Activated CD8-positive, alpha-beta memory T cell treated with anti-CD3 and anti-CD28 coated beads, Interleukin-2, amount 10 ng/mL, durations not matched to agents 7 days and 5 days (primary cell): Measurements from ENCODE around the gene PNISR. TPM values are rescaled to one million over a fixed set of nuclear protein-coding genes. Genes with fewer than 3 reads are reported as not detected.
"Not testable (repeated sequence)": the region's sequence is repeated elsewhere in the genome, so short reads cannot be mapped to it uniquely, and the experiment has no call there.

Experiments
- ATAC-seq: fragments of 150-1000 bp; cut with Tn5 transposase; one replicate; pipeline ENCODE4 v1.10.0; 2021; ENCODE audit warnings: moderate library complexity
- CTCF ChIA-PET: fragments of 350-600 bp; sonication (Branson Sonifier 250); formaldehyde crosslinking; loops from one replicate; lab custom pipeline; 2021; ENCODE audit warnings: antibody characterized with exemption; lab: Charles Lee
- DNase-seq: peaks from one replicate; pipeline ENCODE4 v3.0.0-alpha.2; 2020
- H3K27ac Mint-ChIP-seq: one replicate; pipeline ENCODE4 v1.8.0; 2021; ENCODE audit warnings: mild to moderate bottlenecking, mixed read lengths
- H3K27me3 Mint-ChIP-seq: one replicate; pipeline ENCODE4 v1.8.0; 2021; ENCODE audit warnings: mixed read lengths
- H3K36me3 Mint-ChIP-seq: one replicate; pipeline ENCODE4 v1.8.0; 2021; ENCODE audit warnings: mild to moderate bottlenecking, mixed read lengths
- H3K4me1 Mint-ChIP-seq: one replicate; pipeline ENCODE4 v1.8.0; 2021; ENCODE audit warnings: mixed read lengths
- H3K4me3 Mint-ChIP-seq: one replicate; pipeline ENCODE4 v1.8.0; 2021; ENCODE audit warnings: mild to moderate bottlenecking, moderate library complexity, mixed read lengths
- H3K9me3 Mint-ChIP-seq: one replicate; pipeline ENCODE4 v1.8.0; 2022; ENCODE audit warnings: low read depth, mixed read lengths
- total RNA-seq, 2 experiments: library from RNA; stranded (reverse); gene quantifications; one replicate each; pipeline ENCODE4 v1.2.3, GENCODE V29; 2021

PNISR gene
- total RNA-seq = 100 to 1,000 TPM; 136 to 162 TPM

GRCh38 chr6:99424761-99425646, at the start of gene PNISR:
TSS of gene PNISR (minus strand) at chr6:99425308. CDS start at chr6:99414659, 10,649 bp downstream.
- peaks cover 29% of the 10 kb centered on the region for H3K36me3 Mint-ChIP-seq
- no peaks in the 10 kb centered on the region for H3K27me3 Mint-ChIP-seq
- peak within 1 kb of the TSS; percentile 99 for H3K27ac Mint-ChIP-seq
- DNase-seq (peak; percentile 94), ATAC-seq (peak; percentile 84)
- peaks cover 57% of the 10 kb centered on the region for H3K4me1 Mint-ChIP-seq
- H3K9me3 Mint-ChIP-seq = no peaks in the 10 kb centered on the region
- peak within 1 kb of the TSS; percentile 85 for H3K4me3 Mint-ChIP-seq
- CTCF ChIA-PET = interaction anchor here (1.1 to 4.8 kb wide), 9 partner anchors 8 to 96 kb away, joined by 3 to 20 read pairs (median 4); no protein-coding TSS in a partner anchor

- peaks cover 10% of the 10 kb centered on the region for H3K36me3 Mint-ChIP-seq
- CTCF ChIA-PET = interaction anchor here (1.1 kb wide), 1 partner anchor 115 kb away, joined by 3 read pairs; no protein-coding TSS in a partner anchor
- DNase-seq = no peak
- no peaks in the 10 kb centered on the region for H3K27me3 Mint-ChIP-seq
- ATAC-seq = no peak
- no peaks in the 10 kb centered on the region for H3K9me3 Mint-ChIP-seq
- H3K27ac Mint-ChIP-seq = no peak overlapping the region
- no peak overlapping the region for H3K4me3 Mint-ChIP-seq
- H3K4me1 Mint-ChIP-seq = no peaks in the 10 kb centered on the region
These were observed 48.6 kb upstream of the PNISR start for GRCh38 chr6:99473730-99474129.

- H3K27me3 Mint-ChIP-seq = no peaks in the 10 kb centered on the region
- H3K36me3 Mint-ChIP-seq = peaks cover 6% of the 10 kb centered on the region
- CTCF ChIA-PET = interaction anchor here (0.7 to 1.4 kb wide), 2 partner anchors 50 to 351 kb away, joined by 3 to 4 read pairs; no protein-coding TSS in a partner anchor
- no peaks in the 10 kb centered on the region for H3K4me1 Mint-ChIP-seq
- H3K4me3 Mint-ChIP-seq = no peak overlapping the region
- no peak overlapping the region for H3K27ac Mint-ChIP-seq
- H3K9me3 Mint-ChIP-seq = no peaks in the 10 kb centered on the region
- no peak for ATAC-seq
- DNase-seq = no peak
These were observed 46.5 kb upstream of the PNISR start for GRCh38 chr6:99471638-99472037.

- CTCF ChIA-PET = interaction anchor here (0.8 to 2.3 kb wide), 11 partner anchors 9 to 401 kb away, joined by 3 to 16 read pairs (median 4); no protein-coding TSS in a partner anchor
- DNase-seq (no peak), ATAC-seq (no peak)
- Mint-ChIP-seq H3K27me3 (no peaks in the 10 kb centered on the region), H3K4me1 (no peaks in the 10 kb centered on the region), H3K9me3 (no peaks in the 10 kb centered on the region), H3K36me3 (peaks cover 4% of the 10 kb centered on the region), H3K4me3 (no peak overlapping the region), H3K27ac (no peak overlapping the region)
These were observed 42.5 kb upstream of the PNISR start for GRCh38 chr6:99467509-99468106.

GRCh38 chr6:99459133-99459532, 34.0 kb upstream of the PNISR start:
- CTCF ChIA-PET = interaction anchor here (1.8 kb wide), 1 partner anchor 9 kb away, joined by 7 read pairs; no protein-coding TSS in a partner anchor
- not testable (repeated sequence) for H3K4me3 Mint-ChIP-seq, H3K4me1 Mint-ChIP-seq, H3K27me3 Mint-ChIP-seq, H3K9me3 Mint-ChIP-seq, DNase-seq, ATAC-seq, H3K27ac Mint-ChIP-seq
- H3K36me3 Mint-ChIP-seq = peaks cover 24% of the 10 kb centered on the region

GRCh38 chr6:99458319-99458718, 33.2 kb upstream of the PNISR start:
- no peak overlapping the region for H3K27ac Mint-ChIP-seq
- peaks cover 27% of the 10 kb centered on the region for H3K36me3 Mint-ChIP-seq
- H3K9me3 Mint-ChIP-seq = peaks cover 3% of the 10 kb centered on the region
- CTCF ChIA-PET = interaction anchor here (1.4 to 1.8 kb wide), 2 partner anchors 10 to 281 kb away, joined by 3 to 7 read pairs; no protein-coding TSS in a partner anchor
- ATAC-seq (no peak), DNase-seq (no peak)
- no peaks in the 10 kb centered on the region for H3K27me3 Mint-ChIP-seq
- H3K4me1 Mint-ChIP-seq = no peaks in the 10 kb centered on the region
- no peak overlapping the region for H3K4me3 Mint-ChIP-seq

- Mint-ChIP-seq H3K9me3 (no peaks in the 10 kb centered on the region), H3K36me3 (peaks cover 49% of the 10 kb centered on the region), H3K4me1 (no peaks in the 10 kb centered on the region), H3K4me3 (no peak overlapping the region), H3K27ac (no peak overlapping the region), H3K27me3 (no peaks in the 10 kb centered on the region)
- CTCF ChIA-PET = interaction anchor here (1.2 kb wide), 1 partner anchor 111 kb away, joined by 3 read pairs; no protein-coding TSS in a partner anchor
- no peak for ATAC-seq
- no peak for DNase-seq
These were observed 21.0 kb upstream of the PNISR start for GRCh38 chr6:99446076-99446475.

GRCh38 chr6:99434702-99435530, 9.8 kb upstream of the PNISR start:
- H3K4me3 Mint-ChIP-seq = no peak overlapping the region
- H3K27me3 Mint-ChIP-seq = no peaks in the 10 kb centered on the region
- CTCF ChIA-PET = interaction anchor here (0.9 to 2.8 kb wide), 7 partner anchors 10 to 311 kb away, joined by 3 to 20 read pairs (median 4); partner anchors contain the start of gene PNISR
- peaks cover 3% of the 10 kb centered on the region for H3K36me3 Mint-ChIP-seq
- ATAC-seq (peak; percentile 63), DNase-seq (no peak)
- no peak overlapping the region for H3K27ac Mint-ChIP-seq
- H3K9me3 Mint-ChIP-seq = no peaks in the 10 kb centered on the region
- H3K4me1 Mint-ChIP-seq = peaks cover 2% of the 10 kb centered on the region

- H3K36me3 Mint-ChIP-seq = peaks cover 3% of the 10 kb centered on the region
- DNase-seq (no peak), ATAC-seq (no peak)
- peaks cover 5% of the 10 kb centered on the region for H3K4me1 Mint-ChIP-seq
- CTCF ChIA-PET = interaction anchor here (1.5 to 2.8 kb wide), 4 partner anchors 8 to 313 kb away, joined by 5 to 20 read pairs (median 8); partner anchors contain the start of gene PNISR
- H3K9me3 Mint-ChIP-seq = no peaks in the 10 kb centered on the region
- H3K27me3 Mint-ChIP-seq = no peaks in the 10 kb centered on the region
- H3K4me3 Mint-ChIP-seq = no peak overlapping the region
- no peak overlapping the region for H3K27ac Mint-ChIP-seq
These were observed 7.8 kb upstream of the PNISR start for GRCh38 chr6:99432877-99433276.

GRCh38 chr6:99431901-99432300, 6.8 kb upstream of the PNISR start:
- H3K27me3 Mint-ChIP-seq = no peaks in the 10 kb centered on the region
- no peak for ATAC-seq
- H3K36me3 Mint-ChIP-seq = peaks cover 9% of the 10 kb centered on the region
- no peak overlapping the region for H3K4me3 Mint-ChIP-seq
- H3K27ac Mint-ChIP-seq = no peak overlapping the region
- CTCF ChIA-PET = interaction anchor here (1.1 kb wide), 1 partner anchor 97 kb away, joined by 3 read pairs; no protein-coding TSS in a partner anchor
- peaks cover 15% of the 10 kb centered on the region for H3K4me1 Mint-ChIP-seq
- no peak for DNase-seq
- H3K9me3 Mint-ChIP-seq = no peaks in the 10 kb centered on the region

- H3K4me3 Mint-ChIP-seq = no peak overlapping the region
- CTCF ChIA-PET = interaction anchor here (1.3 to 1.8 kb wide), 2 partner anchors 40 to 93 kb away, joined by 3 to 4 read pairs; no protein-coding TSS in a partner anchor
These were observed 2.9 kb upstream of the PNISR start for GRCh38 chr6:99427988-99428387.

GRCh38 chr6:99426451-99426757, 1.3 kb upstream of the PNISR start:
- H3K4me3 Mint-ChIP-seq = peak overlapping the region; percentile 85
- peak overlapping the region; percentile 99 for H3K27ac Mint-ChIP-seq
- H3K27me3 Mint-ChIP-seq = no peaks in the 10 kb centered on the region
- DNase-seq (no peak), ATAC-seq (no peak)
- peaks cover 22% of the 10 kb centered on the region for H3K36me3 Mint-ChIP-seq
- H3K4me1 Mint-ChIP-seq = peaks cover 49% of the 10 kb centered on the region
- CTCF ChIA-PET = interaction anchor here (0.7 to 4.8 kb wide), 7 partner anchors 7 to 96 kb away, joined by 3 to 20 read pairs (median 4); partner anchors contain the start of gene COQ3
- no peaks in the 10 kb centered on the region for H3K9me3 Mint-ChIP-seq

More at GRCh38 chr6:99427988-99428387, 2.9 kb upstream of the PNISR start:
- Mint-ChIP-seq H3K9me3 (no peaks in the 10 kb centered on the region), H3K27ac (no peak overlapping the region), H3K4me1 (peaks cover 39% of the 10 kb centered on the region), H3K36me3 (peaks cover 14% of the 10 kb centered on the region), H3K27me3 (no peaks in the 10 kb centered on the region)
- no peak for DNase-seq
- ATAC-seq = no peak
